OCI-LY7 (cell line): ENCODE measurements around the gene HS3ST3B1. TPM values are rescaled to one million over a fixed set of nuclear protein-coding genes. Genes with fewer than 3 reads are reported as not detected.

ENCODE experiments used
- BruUV-seq: library from RNA; stranded (reverse); fragments of 400-500 nt; replicated peaks from 2 replicates; lab custom pipeline; 2021; lab: Mats Ljungman, UMichigan
- CTCF ChIA-PET: fragments of 300-600 bp; sonication (Branson Sonifier 250); formaldehyde crosslinking; loops from one replicate; lab custom pipeline; 2022; ENCODE audit warnings: antibody characterized with exemption; ENCODE audit not compliant: unreplicated experiment; lab: Charles Lee
- POLR2A ChIA-PET: fragments of 300-600 bp; sonication (Branson Sonifier 250); formaldehyde crosslinking; loops from one replicate; lab custom pipeline; 2022; ENCODE audit warnings: antibody characterized with exemption; lab: Charles Lee
- DNase-seq: peaks from one replicate; pipeline ENCODE4 v3.0.0-alpha.2; 2015; ENCODE audit warnings: low spot score
- H2AFZ ChIP-seq: fragments of 200-600 bp; sonication (generic), shearing (Covaris generic); 2 replicates; pipeline ENCODE4 v1.6.1; 2014; ENCODE audit warnings: mild to moderate bottlenecking, antibody characterized with exemption, low read length, moderate library complexity
- H3K27ac ChIP-seq: fragments of 200-600 bp; sonication (generic); 2 replicates; pipeline ENCODE4 v1.5.1; 2014; ENCODE audit warnings: mixed run types, low read depth, mild to moderate bottlenecking, moderate library complexity, low read length, inconsistent platforms; ENCODE audit not compliant: poor library complexity, severe bottlenecking
- H3K36me3 ChIP-seq: fragments of 200-600 bp; sonication (generic); 2 replicates; pipeline ENCODE4 v1.6.1; 2014; ENCODE audit warnings: mild to moderate bottlenecking, antibody characterized with exemption, low read length, moderate library complexity, mixed read lengths; ENCODE audit not compliant: insufficient read depth
- H3K4me1 ChIP-seq: fragments of 200-600 bp; sonication (generic); 2 replicates; pipeline ENCODE4 v1.5.1; 2014; ENCODE audit warnings: mild to moderate bottlenecking, low read length; ENCODE audit not compliant: insufficient read depth, poor library complexity, severe bottlenecking
- H3K4me2 ChIP-seq: fragments of 200-600 bp; sonication (generic); 2 replicates; pipeline ENCODE4 v1.6.1; 2014; ENCODE audit warnings: mild to moderate bottlenecking, low read length
- H3K4me3 ChIP-seq: fragments of 200-600 bp; sonication (generic); 2 replicates; pipeline ENCODE4 v1.5.1; 2014; ENCODE audit warnings: mild to moderate bottlenecking, low read depth, low read length; ENCODE audit not compliant: poor library complexity, severe bottlenecking
- H3K79me2 ChIP-seq: fragments of 200-600 bp; sonication (generic); 2 replicates; pipeline ENCODE4 v1.6.1; 2016; ENCODE audit warnings: low read depth, mild to moderate bottlenecking, low read length, moderate library complexity, mixed read lengths; ENCODE audit not compliant: insufficient read depth
- H3K9me2 ChIP-seq: fragments of 200-600 bp; sonication (generic); 2 replicates; pipeline ENCODE4 v1.6.1; 2016; ENCODE audit warnings: mild to moderate bottlenecking, low read length, mixed read lengths; ENCODE audit not compliant: insufficient read depth
- H3K9me3 ChIP-seq: fragments of 200-600 bp; sonication (generic); 2 replicates; pipeline ENCODE4 v1.6.1; 2014; ENCODE audit warnings: mild to moderate bottlenecking, mixed run types, low read length, mixed read lengths
- H4K20me1 ChIP-seq: fragments of 200-600 bp; sonication (generic); 2 replicates; pipeline ENCODE4 v1.6.1; 2014; ENCODE audit warnings: mild to moderate bottlenecking, antibody characterized with exemption, low read length, moderate library complexity, mixed read lengths; ENCODE audit not compliant: insufficient read depth
- EZH2phosphoT487 ChIP-seq: fragments of 200-600 bp; sonication (generic); IDR thresholded peaks from 2 replicates; pipeline ENCODE4 v1.6.1; 2018; ENCODE audit warnings: low read depth, borderline replicate concordance, mild to moderate bottlenecking, mixed run types, antibody characterized with exemption, low read length, moderate library complexity, mixed read lengths
- intact Hi-C: fragments of 100-400 bp; cut with micrococcal nuclease; formaldehyde crosslinking; loops from one replicate; pipeline ENCODE4 v1.10.0; 2022; ENCODE audit not compliant: unreplicated experiment
- total RNA-seq, 2 experiments: library from RNA; depleted of rRNA in 1 of 2; stranded (reverse); fragments of >200 nt in 1 of 2; shearing (Covaris generic) in 1 of 2; gene quantifications; 2 replicates each; pipeline ENCODE4 v1.2.3, GENCODE V29; 2014 to 2022
- TF ChIP-seq, protein P1 (sequence below): fragments of 200-600 bp; sonication (generic); conservative IDR thresholded peaks from 2 replicates; pipeline ENCODE4 v1.5.1; 2014; ENCODE audit warnings: mild to moderate bottlenecking, antibody characterized with exemption, low read length, moderate library complexity, mixed read lengths

The HS3ST3B1 gene
- total RNA-seq, 2 experiments from 2014 or later: 0.03 to 1.6 TPM

DNA sequence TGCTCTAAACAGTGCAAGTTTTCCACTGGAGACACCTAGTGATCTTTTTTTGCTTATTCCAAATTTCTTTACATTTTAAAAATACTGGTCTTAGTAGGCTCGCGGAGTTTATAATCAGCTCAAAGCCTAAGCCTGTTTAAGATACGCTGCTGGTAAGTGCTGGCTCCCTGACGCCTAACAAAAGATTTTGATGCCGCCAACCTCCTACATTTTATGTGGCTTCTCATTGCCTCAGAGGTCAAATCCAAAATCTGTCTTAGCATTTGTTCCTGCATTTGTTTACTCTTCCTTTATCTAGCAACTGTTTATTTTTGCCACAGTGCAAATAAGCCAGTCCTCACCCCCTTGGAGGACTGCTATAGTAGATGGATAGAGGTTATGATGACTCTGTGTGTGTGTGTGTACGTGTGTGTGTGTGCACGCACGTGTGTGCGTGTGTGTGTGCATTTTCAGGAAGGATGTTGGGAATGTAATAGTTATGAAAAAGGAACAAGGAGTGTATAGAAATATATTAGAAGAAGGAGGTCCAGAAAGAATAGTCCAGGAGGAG lies 24.8 kb downstream of the HS3ST3B1 start:
- TF ChIP-seq, protein P1, sequence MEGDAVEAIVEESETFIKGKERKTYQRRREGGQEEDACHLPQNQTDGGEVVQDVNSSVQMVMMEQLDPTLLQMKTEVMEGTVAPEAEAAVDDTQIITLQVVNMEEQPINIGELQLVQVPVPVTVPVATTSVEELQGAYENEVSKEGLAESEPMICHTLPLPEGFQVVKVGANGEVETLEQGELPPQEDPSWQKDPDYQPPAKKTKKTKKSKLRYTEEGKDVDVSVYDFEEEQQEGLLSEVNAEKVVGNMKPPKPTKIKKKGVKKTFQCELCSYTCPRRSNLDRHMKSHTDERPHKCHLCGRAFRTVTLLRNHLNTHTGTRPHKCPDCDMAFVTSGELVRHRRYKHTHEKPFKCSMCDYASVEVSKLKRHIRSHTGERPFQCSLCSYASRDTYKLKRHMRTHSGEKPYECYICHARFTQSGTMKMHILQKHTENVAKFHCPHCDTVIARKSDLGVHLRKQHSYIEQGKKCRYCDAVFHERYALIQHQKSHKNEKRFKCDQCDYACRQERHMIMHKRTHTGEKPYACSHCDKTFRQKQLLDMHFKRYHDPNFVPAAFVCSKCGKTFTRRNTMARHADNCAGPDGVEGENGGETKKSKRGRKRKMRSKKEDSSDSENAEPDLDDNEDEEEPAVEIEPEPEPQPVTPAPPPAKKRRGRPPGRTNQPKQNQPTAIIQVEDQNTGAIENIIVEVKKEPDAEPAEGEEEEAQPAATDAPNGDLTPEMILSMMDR: no peak
- no peak for TF ChIP-seq EZH2phosphoT487
- CTCF ChIA-PET: no interaction called here

DNA sequence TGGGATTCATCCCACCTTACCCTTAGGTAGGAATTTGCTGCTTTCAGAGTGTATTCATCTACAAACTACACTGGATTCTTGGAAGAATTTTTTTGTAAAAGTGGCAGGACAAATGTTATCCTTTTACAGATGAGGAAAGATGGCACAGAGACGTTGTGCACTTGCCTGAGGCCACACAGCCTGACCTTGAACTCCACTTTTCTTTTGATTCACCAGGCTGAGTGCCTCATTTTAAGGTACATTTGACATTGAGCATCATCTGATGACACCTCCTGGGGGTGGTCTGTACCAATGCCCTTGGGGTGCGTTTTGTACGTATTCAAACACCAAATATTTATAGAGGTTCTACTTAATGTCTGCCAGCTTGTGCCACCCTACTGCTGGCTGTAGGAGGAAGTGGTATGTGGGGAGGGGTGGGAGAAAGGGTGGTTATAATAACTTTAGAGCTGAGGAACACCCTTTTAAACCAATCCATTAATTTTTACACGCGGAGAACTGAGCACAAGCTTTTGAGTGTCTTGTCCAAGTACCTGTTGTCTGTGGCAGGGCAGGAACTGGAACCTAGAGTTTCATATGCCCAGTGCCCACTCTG lies 29.1 kb downstream of the HS3ST3B1 start:
- Histone ChIP-seq H3K4me2 (no peak overlapping the region), H3K36me3 (no peaks in the 10 kb centered on the region), H4K20me1 (no peaks in the 10 kb centered on the region), H3K4me3 (no peak overlapping the region), H2AFZ (no peak overlapping the region), H3K9me3 (no peaks in the 10 kb centered on the region), H3K79me2 (no peaks in the 10 kb centered on the region), H3K4me1 (peaks cover 5% of the 10 kb centered on the region), H3K9me2 (0 out of 2 replicates have a peak, but pooled peaks cover 3% of the 10 kb centered on the region), H3K27ac (no peak overlapping the region)
- no TSS peak for BruUV-seq
- TF ChIP-seq, protein P1: no peak
- no peak for TF ChIP-seq EZH2phosphoT487
- intact Hi-C loops: no loop called here
- POLR2A ChIA-PET: interaction anchor here (0.7 kb wide), 1 partner anchor 1776 kb away, joined by 3 read pairs; no protein-coding TSS in a partner anchor
- no peak for DNase-seq
- CTCF ChIA-PET: no interaction called here

More for the DNA sequence above, 24.8 kb downstream of the HS3ST3B1 start:
- Histone ChIP-seq H3K9me2 (0 out of 2 replicates have a peak, but pooled peaks cover 3% of the 10 kb centered on the region), H3K27ac (no peak overlapping the region), H3K79me2 (no peaks in the 10 kb centered on the region), H3K36me3 (no peaks in the 10 kb centered on the region), H4K20me1 (no peaks in the 10 kb centered on the region), H2AFZ (no peak overlapping the region), H3K4me3 (no peak overlapping the region), H3K4me2 (no peak overlapping the region), H3K9me3 (no peaks in the 10 kb centered on the region), H3K4me1 (no peaks in the 10 kb centered on the region)
- intact Hi-C loops: no loop called here
- no TSS peak for BruUV-seq
- no peak for DNase-seq
- POLR2A ChIA-PET: no interaction called here

DNA sequence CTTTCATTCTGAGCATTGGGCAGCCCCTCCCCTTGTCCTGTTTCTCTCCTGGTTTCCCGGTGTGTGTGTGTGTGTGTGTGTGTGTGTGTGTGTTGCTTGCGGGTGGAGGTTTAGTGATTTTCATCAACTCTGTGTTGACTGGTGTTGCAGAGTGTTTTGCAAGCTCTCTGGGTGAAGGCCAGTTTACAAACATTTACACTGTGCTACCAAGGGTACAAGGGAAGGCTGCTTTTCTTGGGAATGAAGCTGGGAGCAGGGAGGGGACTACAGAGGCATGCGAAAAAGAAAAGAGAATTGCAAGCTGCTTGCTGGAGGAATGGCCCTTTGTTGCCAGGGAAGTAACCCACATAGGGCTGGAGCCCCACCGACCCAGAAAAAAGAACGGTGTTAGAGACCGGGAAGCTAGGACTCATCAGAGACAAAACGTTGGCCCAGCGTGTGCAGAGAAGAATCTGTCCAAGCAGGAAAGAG lies 29.6 kb downstream of the HS3ST3B1 start:
- no peak for DNase-seq
- intact Hi-C loops: no loop called here
- Histone ChIP-seq H3K4me1 (peaks cover 7% of the 10 kb centered on the region), H3K4me3 (no peak overlapping the region), H2AFZ (no peak overlapping the region), H3K79me2 (no peaks in the 10 kb centered on the region), H3K36me3 (no peaks in the 10 kb centered on the region), H3K9me2 (0 out of 2 replicates have a peak, but pooled peaks cover 3% of the 10 kb centered on the region), H3K27ac (no peak overlapping the region), H3K9me3 (no peaks in the 10 kb centered on the region), H4K20me1 (no peaks in the 10 kb centered on the region), H3K4me2 (no peak overlapping the region)
- ChIA-PET CTCF (no interaction called here), POLR2A (interaction anchor here (0.7 kb wide), 1 partner anchor 1775 kb away, joined by 3 read pairs; no protein-coding TSS in a partner anchor)
- BruUV-seq: no TSS peak
- TF ChIP-seq EZH2phosphoT487: no peak
- TF ChIP-seq, protein P1: no peak
